ENCODE measurements around the gene PACS2. TPM values are rescaled to one million over a fixed set of nuclear protein-coding genes. Genes with fewer than 3 reads are reported as not detected.

Gene PACS2
- total and polyA plus RNA-seq, 2 experiments from 2014 or later = 10.0 to 39.7 TPM

GRCh38 chr14:105281371-105282097 lies 33.0 kb upstream of the PACS2 start:
- H3K4me3 ChIP-seq = no peak overlapping the region
- in situ Hi-C loops (cut with MboI) = no loop called here
- no peaks in the 10 kb centered on the region for H3F3A ChIP-seq (ENCODE audit: insufficient read depth)
- no peaks in the 10 kb centered on the region for H3K36me3 ChIP-seq (ENCODE audit: low read depth)
- no peaks in the 10 kb centered on the region for H3K9me3 ChIP-seq (ENCODE audit: low read depth)
- H4K20me1 ChIP-seq (ENCODE audit: insufficient read depth) = no peaks in the 10 kb centered on the region
- no peaks in the 10 kb centered on the region for H3K4me1 ChIP-seq (ENCODE audit: insufficient read depth)
- DNase-seq = peak; percentile 81
- H3K4me2 ChIP-seq (ENCODE audit: unreplicated experiment) = no peak overlapping the region
- no peak overlapping the region for H3K27ac ChIP-seq
- H3K79me2 ChIP-seq (ENCODE audit: insufficient read depth) = peaks cover 75% of the 10 kb centered on the region
- no peaks in the 10 kb centered on the region for H3K27me3 ChIP-seq (replicated peaks; ENCODE audit: insufficient read depth)
- no peaks in the 10 kb centered on the region for H3K9me2 ChIP-seq (ENCODE audit: insufficient read depth)
- WGBS, 2 experiments (ENCODE audit: low coverage in 1 of 2, low lambda C conversion rate in 2 of 2, missing lambda C conversion rate in 2 of 2) = 48 to 56% methylated on average over 18 to 23 of the region's 23 CpGs
- no peak overlapping the region for H2AFZ ChIP-seq
- TF ChIP-seq EZH2 (IDR thresholded peaks at IDR 0.05; ENCODE audit: insufficient read depth, poor library complexity, severe bottlenecking) = no peak
- no peak for TF ChIP-seq EZH2phosphoT487 (IDR thresholded peaks at IDR 0.05; ENCODE audit: insufficient read depth, low read depth)
- H3K9ac ChIP-seq = no peak overlapping the region

- H3K4me2 ChIP-seq (ENCODE audit: unreplicated experiment) = no peak overlapping the region
- no peak overlapping the region for H2AFZ ChIP-seq
- 76 to 78% methylated on average over 16 of the region's 16 CpGs for WGBS, 2 experiments (ENCODE audit: low coverage in 1 of 2, low lambda C conversion rate in 2 of 2, missing lambda C conversion rate in 2 of 2)
- H3K9me2 ChIP-seq (ENCODE audit: insufficient read depth) = no peaks in the 10 kb centered on the region
- peaks cover 78% of the 10 kb centered on the region for H3K79me2 ChIP-seq (ENCODE audit: insufficient read depth)
- no peak for DNase-seq
- H3K4me3 ChIP-seq = no peak overlapping the region
- no peaks in the 10 kb centered on the region for H3K9me3 ChIP-seq (ENCODE audit: low read depth)
- TF ChIP-seq EZH2 (IDR thresholded peaks at IDR 0.05; ENCODE audit: insufficient read depth, poor library complexity, severe bottlenecking) = no peak
- no peak for TF ChIP-seq EZH2phosphoT487 (IDR thresholded peaks at IDR 0.05; ENCODE audit: insufficient read depth, low read depth)
- in situ Hi-C loops (cut with MboI) = no loop called here
- no peaks in the 10 kb centered on the region for H3F3A ChIP-seq (ENCODE audit: insufficient read depth)
- no peak overlapping the region for H3K9ac ChIP-seq
- no peaks in the 10 kb centered on the region for H3K36me3 ChIP-seq (ENCODE audit: low read depth)
- H3K27ac ChIP-seq = no peak overlapping the region
- H4K20me1 ChIP-seq (ENCODE audit: insufficient read depth) = no peaks in the 10 kb centered on the region
- no peaks in the 10 kb centered on the region for H3K4me1 ChIP-seq (ENCODE audit: insufficient read depth)
- no peaks in the 10 kb centered on the region for H3K27me3 ChIP-seq (replicated peaks; ENCODE audit: insufficient read depth)
These were observed 32.3 kb upstream of the PACS2 start for GRCh38 chr14:105282098-105282725.

GRCh38 chr14:105283028-105283427 lies 31.5 kb upstream of the PACS2 start:
- DNase-seq = no peak
- Histone ChIP-seq H3K9me3 (ENCODE audit: low read depth) (no peaks in the 10 kb centered on the region), H3K27ac (no peak overlapping the region), H2AFZ (no peak overlapping the region), H4K20me1 (ENCODE audit: insufficient read depth) (no peaks in the 10 kb centered on the region), H3K9ac (no peak overlapping the region), H3K4me1 (ENCODE audit: insufficient read depth) (no peaks in the 10 kb centered on the region), H3F3A (ENCODE audit: insufficient read depth) (no peaks in the 10 kb centered on the region), H3K79me2 (ENCODE audit: insufficient read depth) (peaks cover 79% of the 10 kb centered on the region), H3K36me3 (ENCODE audit: low read depth) (no peaks in the 10 kb centered on the region), H3K9me2 (ENCODE audit: insufficient read depth) (no peaks in the 10 kb centered on the region), H3K4me3 (no peak overlapping the region), H3K27me3 (replicated peaks; ENCODE audit: insufficient read depth) (no peaks in the 10 kb centered on the region), H3K4me2 (ENCODE audit: unreplicated experiment) (no peak overlapping the region)
- in situ Hi-C loops (cut with MboI) = no loop called here
- WGBS, 2 experiments (ENCODE audit: low coverage in 1 of 2, low lambda C conversion rate in 2 of 2, missing lambda C conversion rate in 2 of 2) = 77 to 78% methylated on average over 10 of the region's 10 CpGs
- no peak for TF ChIP-seq EZH2phosphoT487 (IDR thresholded peaks at IDR 0.05; ENCODE audit: insufficient read depth, low read depth)
- no peak for TF ChIP-seq EZH2 (IDR thresholded peaks at IDR 0.05; ENCODE audit: insufficient read depth, poor library complexity, severe bottlenecking)

GRCh38 chr14:105283899-105284298 lies 30.6 kb upstream of the PACS2 start:
- Histone ChIP-seq H3K4me3 (no peak overlapping the region), H3K4me2 (ENCODE audit: unreplicated experiment) (no peak overlapping the region)
- 89% methylated on average over 15 of the region's 15 CpGs for WGBS, 2 experiments (ENCODE audit: low coverage in 1 of 2, low lambda C conversion rate in 2 of 2, missing lambda C conversion rate in 2 of 2)

More at GRCh38 chr14:105283899-105284298, 30.6 kb upstream of the PACS2 start:
- H3K9me2 ChIP-seq (ENCODE audit: insufficient read depth) = no peaks in the 10 kb centered on the region
- no peak for DNase-seq
- no peak overlapping the region for H3K27ac ChIP-seq
- no peak overlapping the region for H2AFZ ChIP-seq
- no peaks in the 10 kb centered on the region for H3K4me1 ChIP-seq (ENCODE audit: insufficient read depth)
- peaks cover 77% of the 10 kb centered on the region for H3K79me2 ChIP-seq (ENCODE audit: insufficient read depth)
- H3K27me3 ChIP-seq (replicated peaks; ENCODE audit: insufficient read depth) = no peaks in the 10 kb centered on the region
- no peaks in the 10 kb centered on the region for H3K36me3 ChIP-seq (ENCODE audit: low read depth)
- no peak for TF ChIP-seq EZH2 (IDR thresholded peaks at IDR 0.05; ENCODE audit: insufficient read depth, poor library complexity, severe bottlenecking)
- TF ChIP-seq EZH2phosphoT487 (IDR thresholded peaks at IDR 0.05; ENCODE audit: insufficient read depth, low read depth) = no peak
- H3K9ac ChIP-seq = no peak overlapping the region
- no peaks in the 10 kb centered on the region for H4K20me1 ChIP-seq (ENCODE audit: insufficient read depth)
- in situ Hi-C loops (cut with MboI) = no loop called here
- H3F3A ChIP-seq (ENCODE audit: insufficient read depth) = no peaks in the 10 kb centered on the region
- no peaks in the 10 kb centered on the region for H3K9me3 ChIP-seq (ENCODE audit: low read depth)

Measured in GM23248 (cell line).